GM12878 (cell line): ENCODE data around the gene EIF5A. TPM values are rescaled to one million over a fixed set of nuclear protein-coding genes. Genes with fewer than 3 reads are reported as not detected.

ENCODE experiments used
- ASH2L ChIP-seq: fragments of 300-600, 200-600 bp; sonication (generic); IDR thresholded peaks from 2 replicates; pipeline ENCODE4 v1.6.1; 2017; ENCODE audit warnings: low read depth, mild to moderate bottlenecking, borderline replicate concordance
- ATF7 ChIP-seq: fragments of 450-650 bp; IDR thresholded peaks from 2 replicates; pipeline ENCODE4 v1.6.1; 2016; ENCODE audit warnings: low read depth, mild to moderate bottlenecking
- BCL11A ChIP-seq: IDR thresholded peaks from 2 replicates; pipeline ENCODE4 v1.6.1; 2011; ENCODE audit warnings: low read depth, low read length
- JUNB ChIP-seq: IDR thresholded peaks from 2 replicates; pipeline ENCODE4 v1.6.1; 2016; ENCODE audit warnings: antibody characterized with exemption, mild to moderate bottlenecking
- KLF5 ChIP-seq: fragments of 450-650 bp; IDR thresholded peaks from 2 replicates; pipeline ENCODE4 v1.6.1; 2014; ENCODE audit warnings: mild to moderate bottlenecking; ENCODE audit not compliant: partially characterized antibody
- LARP7 ChIP-seq: fragments of 450-650 bp; IDR thresholded peaks from 2 replicates; pipeline ENCODE4 v1.6.1; 2017; ENCODE audit warnings: mild to moderate bottlenecking
- RAD51 ChIP-seq: fragments of 450-650 bp; IDR thresholded peaks from 2 replicates; pipeline ENCODE4 v1.6.1; 2016; ENCODE audit warnings: moderate library complexity, mild to moderate bottlenecking, inconsistent platforms
- RBBP5 ChIP-seq: fragments of 200-600 bp; sonication (generic); conservative IDR thresholded peaks from 2 replicates; pipeline ENCODE4 v1.6.1; 2016
- RUNX3 ChIP-seq: IDR thresholded peaks from 2 replicates; pipeline ENCODE4 v1.6.1; 2012; ENCODE audit warnings: low read length, inconsistent platforms
- SMARCA5 ChIP-seq: fragments of 450-650 bp; IDR thresholded peaks from 2 replicates; pipeline ENCODE4 v1.6.1; 2017; ENCODE audit warnings: mild to moderate bottlenecking
- SRF ChIP-seq, 2 experiments: IDR thresholded peaks; 2 replicates each; pipeline ENCODE4 v1.6.1; 2011; ENCODE audit warnings: low read depth in 2 of 2, low read length in 2 of 2, mild to moderate bottlenecking in 1 of 2, moderate library complexity in 1 of 2
- ZZZ3 ChIP-seq: IDR thresholded peaks from 2 replicates; pipeline ENCODE4 v1.6.1; 2011; ENCODE audit warnings: low read depth; ENCODE audit not compliant: control insufficient read depth, insufficient read length
- polyA plus RNA-seq, 11 experiments: library from polyadenylated mRNA; depleted of rRNA in 4 of 11; unstranded in 6 of 11; stranded (reverse) in 5 of 11; fragments of >200 nt; fragmentation: Nextera tagmentation in 4 of 11; fragmentation: Illumina TruSeq in 1 of 11; extraction: Ambion mirVana in 4 of 11; extraction: Trizol in 1 of 11; gene quantifications; 1 replicate in 1 of 11; 2 replicates in 10 of 11; pipeline versions ENCODE4 v1.2.1 to v1.2.3, GENCODE V29; 2011 to 2016; ENCODE audit warnings: inconsistent platforms in 2 of 11, missing spikeins in 2 of 11, low read depth in 1 of 11
- total RNA-seq, 4 experiments: library from RNA; depleted of rRNA in 3 of 4; stranded (reverse); fragments of >200 nt in 3 of 4; fragmentation: Illumina TruSeq in 1 of 4; extraction: Trizol in 1 of 4; gene quantifications; 2 replicates each; pipeline versions ENCODE4 v1.2.1 to v1.2.3, GENCODE V29; 2013 to 2021
- TF ChIP-seq, protein P1 (sequence below): IDR thresholded peaks from 2 replicates; pipeline ENCODE4 v1.6.1; 2011; ENCODE audit warnings: borderline replicate concordance, low read depth, mild to moderate bottlenecking, moderate library complexity, mixed read lengths, low read length; ENCODE audit not compliant: insufficient read depth; ENCODE audit errors: extremely low read length
- TF ChIP-seq, protein P2 (sequence below): IDR thresholded peaks from 2 replicates; pipeline ENCODE4 v1.6.1; 2011; ENCODE audit warnings: borderline replicate concordance, low read depth, mild to moderate bottlenecking, moderate library complexity, low read length; ENCODE audit not compliant: insufficient read depth, poor library complexity, severe bottlenecking
- TF ChIP-seq, protein P3 (sequence below): fragments of 450-650 bp; IDR thresholded peaks from 2 replicates; pipeline ENCODE4 v1.6.1; 2017; ENCODE audit warnings: low read depth, mild to moderate bottlenecking, moderate library complexity
- TF ChIP-seq, protein P4 (sequence below): fragments of 450-650 bp; IDR thresholded peaks from 2 replicates; pipeline ENCODE4 v1.6.1; 2017; ENCODE audit warnings: borderline replicate concordance
- TF ChIP-seq, protein P5 (sequence below): fragments of 150-350 bp; IDR thresholded peaks from 2 replicates; pipeline ENCODE4 v1.6.1; 2016; ENCODE audit warnings: low read depth, low read length

The EIF5A gene
- total and polyA plus RNA-seq, 10 of the 15 experiments (the other 5 are each of a cell fraction or from before 2014, with no cell fraction given) = 26.5 to 1,792 (median 944) TPM

DNA sequence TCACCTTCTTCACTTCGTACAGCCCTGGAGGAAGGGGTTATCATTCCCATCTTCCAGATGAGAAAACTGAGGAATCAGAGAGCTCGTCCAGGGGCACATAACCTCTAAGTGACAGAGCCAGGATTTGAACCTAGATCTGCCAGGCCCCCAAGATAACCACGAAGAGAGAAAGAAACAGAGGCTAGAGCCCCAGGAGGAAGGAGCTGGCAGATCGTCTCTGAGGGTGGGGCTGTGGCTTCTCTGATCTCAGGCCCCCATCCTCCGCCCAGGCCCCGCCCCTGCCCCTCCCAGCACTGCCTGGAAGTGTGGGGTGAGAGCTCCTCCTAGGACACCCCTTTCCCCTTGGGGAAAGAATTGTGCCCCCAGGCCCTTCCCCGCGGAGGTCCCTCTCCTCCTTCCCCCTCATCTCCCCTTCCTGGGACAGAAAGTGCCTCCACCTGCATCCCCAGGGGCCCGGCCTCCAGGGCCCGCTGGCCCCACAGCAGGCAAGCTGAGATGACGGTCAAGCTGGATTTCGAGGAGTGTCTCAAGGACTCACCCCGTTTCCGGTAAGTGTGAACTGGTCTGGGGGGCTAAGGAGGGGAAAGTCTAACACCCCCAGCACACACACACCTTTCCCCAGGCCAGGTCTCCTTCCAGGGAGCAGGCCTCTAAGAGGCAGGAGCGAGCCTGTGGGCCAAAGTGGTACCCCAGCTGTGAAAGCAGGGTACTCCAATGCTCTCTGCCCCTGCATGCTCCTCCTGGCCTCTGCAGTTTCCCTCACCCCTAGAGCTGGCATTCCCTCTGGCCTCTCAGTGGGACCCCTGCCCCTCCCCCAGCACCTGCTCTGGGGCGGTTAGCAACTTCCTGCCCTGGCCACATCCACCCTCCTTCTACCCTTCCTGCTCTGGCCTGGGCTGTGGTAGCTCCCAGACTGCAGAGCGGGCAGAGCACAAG lies 29.1 kb downstream of the EIF5A start, which contains the start of gene ACAP1 (continued):
- TF ChIP-seq, protein P1, sequence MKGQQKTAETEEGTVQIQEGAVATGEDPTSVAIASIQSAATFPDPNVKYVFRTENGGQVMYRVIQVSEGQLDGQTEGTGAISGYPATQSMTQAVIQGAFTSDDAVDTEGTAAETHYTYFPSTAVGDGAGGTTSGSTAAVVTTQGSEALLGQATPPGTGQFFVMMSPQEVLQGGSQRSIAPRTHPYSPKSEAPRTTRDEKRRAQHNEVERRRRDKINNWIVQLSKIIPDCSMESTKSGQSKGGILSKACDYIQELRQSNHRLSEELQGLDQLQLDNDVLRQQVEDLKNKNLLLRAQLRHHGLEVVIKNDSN = no peak
- TF ChIP-seq JUNB (no peak), ZZZ3 (no peak), RUNX3 (peak; percentile 89), BCL11A (no peak), KLF5 (no peak), SMARCA5 (peak; percentile 78; the same call in 1 of the 2 replicates), ATF7 (no peak), ASH2L (no peak), RBBP5 (no peak), LARP7 (peak; percentile 22; the same call in 1 of the 2 replicates), SRF (IDR thresholded peaks at IDR 0.05; ENCODE audit: low read depth in 2 of 2, low read length in 2 of 2) (no peak), RAD51 (no peak)
- TF ChIP-seq, protein P2, sequence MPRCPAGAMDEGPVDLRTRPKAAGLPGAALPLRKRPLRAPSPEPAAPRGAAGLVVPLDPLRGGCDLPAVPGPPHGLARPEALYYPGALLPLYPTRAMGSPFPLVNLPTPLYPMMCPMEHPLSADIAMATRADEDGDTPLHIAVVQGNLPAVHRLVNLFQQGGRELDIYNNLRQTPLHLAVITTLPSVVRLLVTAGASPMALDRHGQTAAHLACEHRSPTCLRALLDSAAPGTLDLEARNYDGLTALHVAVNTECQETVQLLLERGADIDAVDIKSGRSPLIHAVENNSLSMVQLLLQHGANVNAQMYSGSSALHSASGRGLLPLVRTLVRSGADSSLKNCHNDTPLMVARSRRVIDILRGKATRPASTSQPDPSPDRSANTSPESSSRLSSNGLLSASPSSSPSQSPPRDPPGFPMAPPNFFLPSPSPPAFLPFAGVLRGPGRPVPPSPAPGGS = no peak
- TF ChIP-seq, protein P3, sequence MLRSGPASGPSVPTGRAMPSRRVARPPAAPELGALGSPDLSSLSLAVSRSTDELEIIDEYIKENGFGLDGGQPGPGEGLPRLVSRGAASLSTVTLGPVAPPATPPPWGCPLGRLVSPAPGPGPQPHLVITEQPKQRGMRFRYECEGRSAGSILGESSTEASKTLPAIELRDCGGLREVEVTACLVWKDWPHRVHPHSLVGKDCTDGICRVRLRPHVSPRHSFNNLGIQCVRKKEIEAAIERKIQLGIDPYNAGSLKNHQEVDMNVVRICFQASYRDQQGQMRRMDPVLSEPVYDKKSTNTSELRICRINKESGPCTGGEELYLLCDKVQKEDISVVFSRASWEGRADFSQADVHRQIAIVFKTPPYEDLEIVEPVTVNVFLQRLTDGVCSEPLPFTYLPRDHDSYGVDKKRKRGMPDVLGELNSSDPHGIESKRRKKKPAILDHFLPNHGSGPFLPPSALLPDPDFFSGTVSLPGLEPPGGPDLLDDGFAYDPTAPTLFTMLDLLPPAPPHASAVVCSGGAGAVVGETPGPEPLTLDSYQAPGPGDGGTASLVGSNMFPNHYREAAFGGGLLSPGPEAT = no peak; the same call in none of the 2 replicates
- TF ChIP-seq, protein P4, sequence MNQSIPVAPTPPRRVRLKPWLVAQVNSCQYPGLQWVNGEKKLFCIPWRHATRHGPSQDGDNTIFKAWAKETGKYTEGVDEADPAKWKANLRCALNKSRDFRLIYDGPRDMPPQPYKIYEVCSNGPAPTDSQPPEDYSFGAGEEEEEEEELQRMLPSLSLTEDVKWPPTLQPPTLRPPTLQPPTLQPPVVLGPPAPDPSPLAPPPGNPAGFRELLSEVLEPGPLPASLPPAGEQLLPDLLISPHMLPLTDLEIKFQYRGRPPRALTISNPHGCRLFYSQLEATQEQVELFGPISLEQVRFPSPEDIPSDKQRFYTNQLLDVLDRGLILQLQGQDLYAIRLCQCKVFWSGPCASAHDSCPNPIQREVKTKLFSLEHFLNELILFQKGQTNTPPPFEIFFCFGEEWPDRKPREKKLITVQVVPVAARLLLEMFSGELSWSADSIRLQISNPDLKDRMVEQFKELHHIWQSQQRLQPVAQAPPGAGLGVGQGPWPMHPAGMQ = no peak
- TF ChIP-seq, protein P5, sequence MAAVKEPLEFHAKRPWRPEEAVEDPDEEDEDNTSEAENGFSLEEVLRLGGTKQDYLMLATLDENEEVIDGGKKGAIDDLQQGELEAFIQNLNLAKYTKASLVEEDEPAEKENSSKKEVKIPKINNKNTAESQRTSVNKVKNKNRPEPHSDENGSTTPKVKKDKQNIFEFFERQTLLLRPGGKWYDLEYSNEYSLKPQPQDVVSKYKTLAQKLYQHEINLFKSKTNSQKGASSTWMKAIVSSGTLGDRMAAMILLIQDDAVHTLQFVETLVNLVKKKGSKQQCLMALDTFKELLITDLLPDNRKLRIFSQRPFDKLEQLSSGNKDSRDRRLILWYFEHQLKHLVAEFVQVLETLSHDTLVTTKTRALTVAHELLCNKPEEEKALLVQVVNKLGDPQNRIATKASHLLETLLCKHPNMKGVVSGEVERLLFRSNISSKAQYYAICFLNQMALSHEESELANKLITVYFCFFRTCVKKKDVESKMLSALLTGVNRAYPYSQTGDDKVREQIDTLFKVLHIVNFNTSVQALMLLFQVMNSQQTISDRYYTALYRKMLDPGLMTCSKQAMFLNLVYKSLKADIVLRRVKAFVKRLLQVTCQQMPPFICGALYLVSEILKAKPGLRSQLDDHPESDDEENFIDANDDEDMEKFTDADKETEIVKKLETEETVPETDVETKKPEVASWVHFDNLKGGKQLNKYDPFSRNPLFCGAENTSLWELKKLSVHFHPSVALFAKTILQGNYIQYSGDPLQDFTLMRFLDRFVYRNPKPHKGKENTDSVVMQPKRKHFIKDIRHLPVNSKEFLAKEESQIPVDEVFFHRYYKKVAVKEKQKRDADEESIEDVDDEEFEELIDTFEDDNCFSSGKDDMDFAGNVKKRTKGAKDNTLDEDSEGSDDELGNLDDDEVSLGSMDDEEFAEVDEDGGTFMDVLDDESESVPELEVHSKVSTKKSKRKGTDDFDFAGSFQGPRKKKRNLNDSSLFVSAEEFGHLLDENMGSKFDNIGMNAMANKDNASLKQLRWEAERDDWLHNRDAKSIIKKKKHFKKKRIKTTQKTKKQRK = no peak
